ENCODE results near the gene DCUN1D3. TPM values are rescaled to one million over a fixed set of nuclear protein-coding genes. Genes with fewer than 3 reads are reported as not detected.
"Not testable (repeated sequence)": the region's sequence is repeated elsewhere in the genome, so short reads cannot be mapped to it uniquely, and the experiment has no call there.

Gene DCUN1D3
- total and polyA plus RNA-seq, 2 donors (not counting 3 experiments of a cell fraction or from before 2014, with no cell fraction given): 10.4 to 35.0 TPM

DNA sequence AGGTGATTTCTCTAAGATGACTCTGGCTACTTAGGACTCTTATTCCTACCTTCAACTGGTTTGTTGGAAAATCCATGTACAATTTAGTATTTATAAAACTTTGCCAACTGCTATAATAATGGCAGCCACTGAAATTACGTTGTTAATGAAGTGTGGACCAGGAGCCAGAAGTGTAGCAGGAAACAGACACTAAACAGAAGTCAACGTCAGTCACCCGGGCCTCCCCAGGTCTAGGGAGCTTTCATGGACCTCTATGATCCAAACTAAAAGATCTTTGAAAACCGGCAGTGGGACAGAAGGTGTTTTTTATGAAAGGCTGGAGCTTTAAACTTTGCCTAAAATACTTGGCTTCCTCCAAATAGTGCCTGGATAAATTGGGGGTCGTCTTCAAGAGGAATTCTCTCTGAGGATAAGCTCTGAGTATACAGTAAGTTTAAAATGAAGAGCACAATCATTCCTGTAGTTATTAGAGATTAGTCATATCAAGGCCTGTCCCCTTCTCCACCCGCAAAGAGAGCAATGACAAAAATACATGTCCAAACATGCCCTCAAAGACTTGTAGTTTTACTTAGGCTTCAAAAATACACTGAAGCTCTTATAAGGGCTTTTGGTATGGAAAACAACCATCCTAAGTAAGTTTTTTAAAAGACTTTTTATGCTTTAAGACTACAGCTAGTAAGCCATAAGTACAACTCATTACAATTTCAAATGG is 34.6 kb downstream of the DCUN1D3 start:
- H3K9me1 ChIP-seq (replicated peaks; ENCODE audit: control insufficient read depth, extremely low read depth, insufficient read depth, low read length): no peaks in the 10 kb centered on the region
- intact Hi-C loops (cut with micrococcal nuclease) (loop anchor here (1.0 to 5.0 kb wide), 3 partner anchors 11 to 217 kb away; partner anchors contain the start of genes DCUN1D3 and LYRM1), dilution Hi-C loops (cut with MboI; ENCODE audit: extremely low pct_ligation_motif_present, low sequenced_read_pairs) (no loop called here)
- FAIRE-seq: no peak
- TSS peak; percentile 66 for BruUV-seq (replicated peaks)
- no peak for DNase-seq (ENCODE audit: low read depth, low spot score)
- H3K79me2 ChIP-seq (ENCODE audit: control insufficient read depth, insufficient read depth, low read length): peaks cover 84% of the 10 kb centered on the region
- no peak overlapping the region for H2AFZ ChIP-seq (ENCODE audit: low read depth, low read length)
- H3K4me3 ChIP-seq (replicated peaks in 1 of 3; ENCODE audit: insufficient read depth in 1 of 3, low read depth in 1 of 3, low read length in 3 of 3): no peak overlapping the region
- H3K4me1 ChIP-seq (ENCODE audit: control insufficient read depth, extremely low read depth, insufficient read depth, low read length): peaks cover 58% of the 10 kb centered on the region
- TF ChIP-seq EZH2 (IDR thresholded peaks at IDR 0.05; ENCODE audit: borderline replicate concordance, low read depth, low read length, severe bottlenecking) (no peak), JUN (IDR thresholded peaks at IDR 0.05; ENCODE audit: borderline replicate concordance, insufficient read depth, insufficient read length, low read depth) (no peak), POLR2A (IDR thresholded peaks at IDR 0.05; ENCODE audit: low read depth, low read length) (no peak), GATA2 (IDR thresholded peaks at IDR 0.05; ENCODE audit: insufficient read depth, insufficient read length, low read depth, low read length) (no peak), POLR2AphosphoS5 (IDR thresholded peaks at IDR 0.05; ENCODE audit: insufficient read depth, low read depth, low read length) (no peak), FOS (IDR thresholded peaks at IDR 0.05; ENCODE audit: borderline replicate concordance, insufficient read depth, low read length) (no peak), MYC (IDR thresholded peaks at IDR 0.05; ENCODE audit: low read depth, low read length) (no peak)
- TF ChIP-seq, protein P1, sequence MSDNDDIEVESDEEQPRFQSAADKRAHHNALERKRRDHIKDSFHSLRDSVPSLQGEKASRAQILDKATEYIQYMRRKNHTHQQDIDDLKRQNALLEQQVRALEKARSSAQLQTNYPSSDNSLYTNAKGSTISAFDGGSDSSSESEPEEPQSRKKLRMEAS (IDR thresholded peaks at IDR 0.05; ENCODE audit: insufficient read depth, insufficient read length): no peak
- TF ChIP-seq, protein P2, sequence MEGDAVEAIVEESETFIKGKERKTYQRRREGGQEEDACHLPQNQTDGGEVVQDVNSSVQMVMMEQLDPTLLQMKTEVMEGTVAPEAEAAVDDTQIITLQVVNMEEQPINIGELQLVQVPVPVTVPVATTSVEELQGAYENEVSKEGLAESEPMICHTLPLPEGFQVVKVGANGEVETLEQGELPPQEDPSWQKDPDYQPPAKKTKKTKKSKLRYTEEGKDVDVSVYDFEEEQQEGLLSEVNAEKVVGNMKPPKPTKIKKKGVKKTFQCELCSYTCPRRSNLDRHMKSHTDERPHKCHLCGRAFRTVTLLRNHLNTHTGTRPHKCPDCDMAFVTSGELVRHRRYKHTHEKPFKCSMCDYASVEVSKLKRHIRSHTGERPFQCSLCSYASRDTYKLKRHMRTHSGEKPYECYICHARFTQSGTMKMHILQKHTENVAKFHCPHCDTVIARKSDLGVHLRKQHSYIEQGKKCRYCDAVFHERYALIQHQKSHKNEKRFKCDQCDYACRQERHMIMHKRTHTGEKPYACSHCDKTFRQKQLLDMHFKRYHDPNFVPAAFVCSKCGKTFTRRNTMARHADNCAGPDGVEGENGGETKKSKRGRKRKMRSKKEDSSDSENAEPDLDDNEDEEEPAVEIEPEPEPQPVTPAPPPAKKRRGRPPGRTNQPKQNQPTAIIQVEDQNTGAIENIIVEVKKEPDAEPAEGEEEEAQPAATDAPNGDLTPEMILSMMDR (IDR thresholded peaks at IDR 0.05; ENCODE audit: extremely low read depth in 1 of 2, insufficient read depth in 1 of 2, low read depth in 1 of 2, low read length in 2 of 2): no peak
- H4K20me1 ChIP-seq (replicated peaks; ENCODE audit: control insufficient read depth, extremely low read depth, insufficient read depth, low read length): no peaks in the 10 kb centered on the region
- no peaks in the 10 kb centered on the region for H3K9me3 ChIP-seq (replicated peaks; ENCODE audit: control insufficient read depth, insufficient read depth, low read length)
- ChIA-PET CTCF (interaction anchor here (0.9 to 6.4 kb wide), 9 partner anchors 10 to 59 kb away, joined by 3 to 37 read pairs (median 5); partner anchors contain the start of genes ERI2 and REXO5), POLR2A (interaction anchor here (0.5 to 1.5 kb wide), 3 partner anchors 35 to 346 kb away, joined by 4 to 12 read pairs (median 5); partner anchors contain the start of genes DCUN1D3, LYRM1 and ZP2)
- H3K4me2 ChIP-seq (ENCODE audit: insufficient read depth, low read length): peak overlapping the region; percentile 33
- peaks cover 7 to 15% of the 10 kb centered on the region in 2 experiments for H3K36me3 ChIP-seq (ENCODE audit: control insufficient read depth in 2 of 2, extremely low read depth in 1 of 2, insufficient read depth in 2 of 2, low read length in 2 of 2)
- H3K9ac ChIP-seq (replicated peaks; ENCODE audit: extremely low read depth, insufficient read depth, low read length): peak overlapping the region; percentile 82
- H3K27ac ChIP-seq (ENCODE audit: insufficient read depth, low read depth, low read length): peak overlapping the region; percentile 97
- no peaks in the 10 kb centered on the region for H3K27me3 ChIP-seq (ENCODE audit: control insufficient read depth in 2 of 2, insufficient read depth in 2 of 2, low read length in 2 of 2)

DNA sequence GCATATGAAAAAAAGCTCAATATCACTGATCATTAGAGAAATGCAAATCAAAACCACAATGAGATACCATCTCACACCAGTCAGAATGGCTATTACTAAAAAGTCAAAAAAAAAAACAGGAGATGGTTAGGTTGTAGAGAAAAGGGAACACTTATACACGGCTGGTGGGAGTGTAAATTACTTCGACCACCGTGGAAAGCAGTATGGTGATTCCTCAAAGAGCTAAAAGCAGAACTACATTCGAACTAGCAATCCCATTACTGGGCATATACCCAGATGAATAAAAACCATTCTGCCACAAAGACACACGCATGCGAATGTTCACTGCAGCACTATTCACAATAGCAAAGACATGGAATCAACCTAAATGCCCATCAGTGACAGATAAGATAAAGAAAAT is 35.8 kb downstream of the DCUN1D3 start:
- H3K9me3 ChIP-seq (replicated peaks; ENCODE audit: control insufficient read depth, insufficient read depth, low read length); H4K20me1 ChIP-seq (replicated peaks; ENCODE audit: control insufficient read depth, extremely low read depth, insufficient read depth, low read length); dilution Hi-C loops (cut with MboI; ENCODE audit: extremely low pct_ligation_motif_present, low sequenced_read_pairs); BruUV-seq (replicated peaks); H3K27ac ChIP-seq (ENCODE audit: insufficient read depth, low read depth, low read length); H3K27me3 ChIP-seq (ENCODE audit: control insufficient read depth in 2 of 2, insufficient read depth in 2 of 2, low read length in 2 of 2); H3K4me2 ChIP-seq (ENCODE audit: insufficient read depth, low read length); H3K4me3 ChIP-seq (replicated peaks in 1 of 3; ENCODE audit: insufficient read depth in 1 of 3, low read depth in 1 of 3, low read length in 3 of 3); H3K9me1 ChIP-seq (replicated peaks; ENCODE audit: control insufficient read depth, extremely low read depth, insufficient read depth, low read length); intact Hi-C loops (cut with micrococcal nuclease); POLR2A ChIA-PET; H3K9ac ChIP-seq (replicated peaks; ENCODE audit: extremely low read depth, insufficient read depth, low read length); FAIRE-seq; H2AFZ ChIP-seq (ENCODE audit: low read depth, low read length); DNase-seq (ENCODE audit: low read depth, low spot score): not testable (repeated sequence)
- CTCF ChIA-PET: interaction anchor here (0.9 to 6.4 kb wide), 3 partner anchors 10 to 89 kb away, joined by 3 to 37 read pairs (median 4); no protein-coding TSS in a partner anchor
- Histone ChIP-seq H3K4me1 (ENCODE audit: control insufficient read depth, extremely low read depth, insufficient read depth, low read length) (peaks cover 52% of the 10 kb centered on the region), H3K79me2 (ENCODE audit: control insufficient read depth, insufficient read depth, low read length) (peaks cover 81% of the 10 kb centered on the region), H3K36me3 (ENCODE audit: control insufficient read depth in 2 of 2, extremely low read depth in 1 of 2, insufficient read depth in 2 of 2, low read length in 2 of 2) (peaks cover 13 to 21% of the 10 kb centered on the region in 2 experiments)

Data from endothelial cell of umbilical vein (primary cell).